GM21381 (cell line): ENCODE data around the gene RAX2.
"Not testable (repeated sequence)": the region's sequence is repeated elsewhere in the genome, so short reads cannot be mapped to it uniquely, and the experiment has no call there.

ENCODE experiments used
- ATAC-seq: cut with Tn5 transposase; IDR thresholded peaks from one replicate; pipeline ENCODE4 v1.9.1; 2021; ENCODE audit warnings: mild to moderate bottlenecking, moderate library complexity; ENCODE audit not compliant: unreplicated experiment

The RAX2 gene

GRCh38 chr19:3778104-3778867 lies 6.3 kb upstream of the RAX2 start:
- ATAC-seq, result no peak

- no peak for ATAC-seq
Measured at GRCh38 chr19:3776479-3777040, 4.5 kb upstream of the RAX2 start.

GRCh38 chr19:3775831-3776230 lies 3.8 kb upstream of the RAX2 start:
- no peak for ATAC-seq

GRCh38 chr19:3775374-3775711 lies 3.3 kb upstream of the RAX2 start:
- ATAC-seq, result no peak

- no peak for ATAC-seq
Measured at GRCh38 chr19:3774621-3775373, 2.8 kb upstream of the RAX2 start.

GRCh38 chr19:3773814-3774515 lies 1.9 kb upstream of the RAX2 start:
- no peak for ATAC-seq

GRCh38 chr19:3771000-3771905 lies 775 bp downstream of the RAX2 start:
- no peak for ATAC-seq

- ATAC-seq, result no peak
Measured at GRCh38 chr19:3770136-3770999, 1.7 kb downstream of the RAX2 start.

- ATAC-seq, result no peak
Measured at GRCh38 chr19:3769494-3769893, 2.5 kb downstream of the RAX2 start.

GRCh38 chr19:3768748-3769099 lies 3.3 kb downstream of the RAX2 start:
- ATAC-seq, result no peak

GRCh38 chr19:3768015-3768747 lies 3.8 kb downstream of the RAX2 start:
- ATAC-seq, result no peak

- ATAC-seq, result no peak
Measured at GRCh38 chr19:3767050-3767449, 5.0 kb downstream of the RAX2 start.

- ATAC-seq, result no peak
Measured at GRCh38 chr19:3766520-3766919, 5.5 kb downstream of the RAX2 start.

GRCh38 chr19:3765757-3766156 lies 6.3 kb downstream of the RAX2 start:
- not testable (repeated sequence) for ATAC-seq

- ATAC-seq, result no peak
Measured at GRCh38 chr19:3765121-3765520, 6.9 kb downstream of the RAX2 start.

GRCh38 chr19:3762501-3763459 lies 9.2 kb downstream of the RAX2 start, which contains the start of gene MRPL54:
Gene MRPL54 (plus strand): TSS chr19:3762682. CDS start chr19:3762701, 19 bp downstream.
- peak; percentile 66 for ATAC-seq

GRCh38 chr19:3762130-3762473 lies 9.9 kb downstream of the RAX2 start:
- no peak for ATAC-seq
